Measurements from ENCODE around the gene ANAPC1.
"Not testable (repeated sequence)": the region's sequence is repeated elsewhere in the genome, so short reads cannot be mapped to it uniquely, and the experiment has no call there.

Gene ANAPC1

DNA sequence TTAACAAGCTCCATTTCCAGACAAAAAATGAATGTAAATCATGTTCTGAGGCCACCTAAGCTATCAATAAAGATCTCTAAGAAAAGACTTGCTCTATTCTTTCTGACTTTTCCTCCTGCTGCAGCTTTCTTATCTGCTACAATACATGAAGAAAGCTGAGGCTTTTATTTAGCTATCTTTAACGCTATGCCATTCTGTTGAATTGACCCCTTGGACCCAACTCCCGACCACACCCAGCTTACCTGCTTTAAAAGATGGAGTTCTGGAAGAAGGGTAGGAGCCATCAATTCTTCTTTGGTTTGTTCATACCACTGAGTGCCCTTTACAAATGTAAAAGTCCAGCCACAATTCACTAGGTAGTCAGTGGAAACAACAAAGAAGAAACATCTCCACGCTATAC, 99.9 kb downstream of the ANAPC1 start:
- DNase-seq, result not testable (repeated sequence)

DNA sequence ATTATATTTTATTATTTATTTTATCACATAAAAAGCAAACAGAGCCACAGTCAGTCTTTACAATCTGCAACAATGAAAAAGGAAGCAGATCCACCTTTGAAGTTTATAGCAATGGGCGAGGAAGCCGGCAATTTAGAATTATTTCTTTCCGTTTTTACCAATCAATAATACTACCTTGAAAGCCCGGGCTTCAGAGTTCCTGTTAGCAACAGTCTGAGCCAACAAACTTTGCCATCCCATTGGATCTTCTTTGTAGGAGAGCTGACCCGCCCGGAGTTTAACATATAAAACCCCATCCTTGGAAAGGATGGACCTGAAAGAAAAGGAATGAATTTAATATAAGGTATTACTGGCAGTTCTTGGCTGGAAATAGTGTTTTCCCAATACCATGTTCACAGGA, 101.8 kb downstream of the ANAPC1 start:
- not testable (repeated sequence) for DNase-seq

- DNase-seq, result not testable (repeated sequence)
Measured at GRCh38 chr2:111781443-111782094, 102.4 kb downstream of the ANAPC1 start.

- DNase-seq, result not testable (repeated sequence)
Measured at GRCh38 chr2:111777155-111777554, 106.8 kb downstream of the ANAPC1 start.

DNA sequence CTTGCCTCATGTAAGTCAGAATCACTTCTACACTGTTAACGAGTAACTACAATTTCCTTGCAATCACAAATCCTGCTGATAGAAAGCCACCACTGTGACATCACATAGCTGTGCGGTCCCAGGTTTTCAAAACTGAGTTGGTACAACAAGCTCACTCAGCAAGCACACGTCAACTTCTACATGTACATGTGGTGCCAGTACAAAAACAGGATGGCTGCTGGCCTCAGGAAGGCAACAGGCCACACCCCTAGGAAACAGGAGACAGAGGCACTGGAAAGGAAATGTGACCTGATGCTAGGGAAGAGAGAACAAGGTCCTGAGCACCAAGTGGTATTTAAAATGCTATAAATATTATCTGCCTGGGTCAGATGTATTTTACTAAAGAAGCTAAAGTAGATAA, 107.7 kb downstream of the ANAPC1 start:
- not testable (repeated sequence) for DNase-seq

DNA sequence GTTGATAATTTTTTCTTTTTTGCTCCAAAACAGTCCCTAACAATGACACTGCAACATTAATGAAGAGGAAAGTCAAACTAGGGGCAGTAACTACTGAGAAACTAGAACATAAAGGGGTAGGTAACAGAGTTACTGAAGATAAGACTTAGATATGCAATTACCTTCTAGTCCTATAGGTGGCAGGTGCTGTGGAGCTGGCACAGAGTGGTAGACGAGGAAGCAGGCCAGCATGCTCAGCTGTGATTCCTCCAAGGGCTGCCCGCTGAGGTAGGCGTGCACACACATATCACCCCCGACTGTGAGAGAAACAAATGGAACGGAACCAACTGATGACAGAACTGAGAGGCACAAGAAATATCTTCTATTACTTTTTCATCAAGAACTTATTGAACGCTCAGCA, 111.8 kb downstream of the ANAPC1 start:
- DNase-seq, result not testable (repeated sequence)

DNA sequence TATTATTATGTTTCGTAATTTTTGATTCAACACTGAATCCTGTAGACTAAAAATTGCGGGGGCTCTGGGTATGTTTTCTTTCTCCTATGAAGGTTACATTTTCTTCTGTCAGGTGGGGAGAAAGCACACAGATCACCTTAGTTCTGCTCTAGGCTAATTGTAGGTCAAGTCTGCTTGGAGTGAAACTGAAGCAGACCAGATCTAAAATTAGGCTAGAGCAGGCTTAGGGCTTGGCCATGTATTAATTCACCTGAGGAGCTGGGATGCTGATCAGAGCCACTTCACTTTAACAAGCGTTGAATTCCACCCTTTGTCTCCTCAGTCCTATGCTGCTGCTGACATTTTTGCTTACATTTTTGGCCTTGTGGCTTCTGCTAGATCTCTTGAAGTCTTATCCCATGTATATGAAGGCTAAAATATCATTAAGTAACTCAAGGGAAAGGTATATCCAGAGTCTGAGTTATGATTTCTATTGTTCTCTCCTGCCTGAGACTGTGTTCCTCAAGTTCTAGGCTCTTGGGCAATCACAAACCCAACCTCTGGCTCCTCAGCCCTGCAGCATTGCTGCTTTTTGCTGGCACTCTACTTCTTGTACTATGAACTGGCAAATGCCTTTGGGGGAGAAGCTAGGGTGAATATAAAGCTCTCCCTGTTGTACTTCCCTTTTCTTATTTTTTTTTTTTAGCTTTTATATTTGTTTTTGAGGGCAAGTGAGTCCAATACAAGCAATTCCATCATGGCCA, 112.9 kb downstream of the ANAPC1 start:
- not testable (repeated sequence) for DNase-seq

DNA sequence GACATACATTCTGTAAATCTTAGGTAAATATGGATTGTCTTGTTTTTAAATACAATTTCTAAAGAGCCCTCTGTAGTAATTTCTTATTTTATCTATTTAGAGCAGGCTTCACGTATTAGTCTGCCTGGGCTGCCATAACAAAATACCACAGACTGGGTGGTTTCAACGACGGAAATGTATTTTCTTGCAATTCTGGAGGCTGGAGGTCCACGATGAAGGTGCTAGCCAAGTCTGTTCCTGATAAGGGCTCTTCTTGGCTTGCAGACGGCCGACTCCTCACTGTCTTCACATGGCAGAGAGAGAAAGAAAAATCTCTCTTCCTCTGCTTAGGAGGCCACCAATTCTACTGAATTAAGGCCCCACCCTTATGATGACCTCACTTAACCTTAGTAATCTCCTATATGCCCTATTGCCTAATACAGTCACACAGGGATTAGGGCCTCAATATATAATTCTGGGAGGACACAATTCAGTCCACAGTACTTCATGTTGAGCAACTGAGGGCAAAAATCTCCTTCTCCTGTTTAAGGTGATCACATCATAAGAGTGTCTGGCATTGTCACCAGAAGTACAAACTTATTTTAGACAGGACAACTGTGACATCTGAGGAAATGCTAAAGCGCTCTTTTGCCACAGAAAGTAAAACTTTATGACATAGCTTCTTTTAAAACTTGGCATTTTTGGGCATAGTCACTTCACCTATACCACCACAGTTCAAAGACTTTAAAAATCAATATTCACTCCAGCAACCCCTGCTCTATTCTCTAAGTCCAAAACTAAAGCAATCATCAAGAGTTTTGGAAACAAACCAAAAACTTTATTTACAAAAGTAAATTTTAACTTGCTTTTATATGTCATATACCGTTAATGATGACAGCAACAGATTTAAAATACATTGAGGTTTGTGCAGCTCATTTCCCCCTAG, 115.5 kb downstream of the ANAPC1 start:
- not testable (repeated sequence) for DNase-seq

DNA sequence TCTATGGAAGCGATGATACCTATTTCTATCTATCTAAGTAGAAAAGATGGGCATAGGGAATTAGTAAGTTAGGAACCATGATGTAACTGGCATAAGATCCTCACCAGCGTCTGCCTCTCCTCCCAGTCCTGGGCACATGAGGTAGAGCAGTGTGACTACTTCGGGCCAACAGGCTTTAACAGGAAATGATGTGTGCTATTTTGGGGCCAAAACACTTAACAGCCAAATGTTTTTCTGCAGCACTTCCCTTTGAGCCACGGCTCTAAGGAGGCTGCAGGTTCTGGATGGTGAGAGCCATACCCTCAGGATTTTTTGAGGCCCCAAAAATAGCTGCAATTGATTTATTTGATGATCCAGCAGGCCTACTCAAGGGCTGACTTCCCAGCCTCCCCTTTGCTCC, 116.9 kb downstream of the ANAPC1 start:
- DNase-seq, result not testable (repeated sequence)

GRCh38 chr2:111766295-111766694, 117.7 kb downstream of the ANAPC1 start:
- not testable (repeated sequence) for DNase-seq

DNA sequence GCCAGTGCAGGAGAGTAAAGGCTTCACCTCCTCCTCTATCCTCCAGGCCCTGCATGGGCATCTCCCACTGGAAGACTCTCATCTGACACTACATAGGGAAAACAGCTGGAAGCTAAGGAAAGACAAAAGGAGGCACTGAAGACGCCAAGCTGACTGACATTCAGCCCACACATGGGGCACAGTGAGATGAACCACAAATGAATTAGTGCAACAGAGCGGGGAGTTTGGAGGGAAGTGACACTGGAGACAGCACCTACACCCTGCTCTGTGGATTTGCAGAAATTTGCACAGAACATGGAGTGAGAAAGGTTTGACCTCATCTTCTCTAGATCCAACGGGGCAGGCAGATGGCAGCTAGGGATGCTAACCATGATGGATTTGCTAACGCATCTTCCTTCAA, 119.8 kb downstream of the ANAPC1 start:
- not testable (repeated sequence) for DNase-seq

DNA sequence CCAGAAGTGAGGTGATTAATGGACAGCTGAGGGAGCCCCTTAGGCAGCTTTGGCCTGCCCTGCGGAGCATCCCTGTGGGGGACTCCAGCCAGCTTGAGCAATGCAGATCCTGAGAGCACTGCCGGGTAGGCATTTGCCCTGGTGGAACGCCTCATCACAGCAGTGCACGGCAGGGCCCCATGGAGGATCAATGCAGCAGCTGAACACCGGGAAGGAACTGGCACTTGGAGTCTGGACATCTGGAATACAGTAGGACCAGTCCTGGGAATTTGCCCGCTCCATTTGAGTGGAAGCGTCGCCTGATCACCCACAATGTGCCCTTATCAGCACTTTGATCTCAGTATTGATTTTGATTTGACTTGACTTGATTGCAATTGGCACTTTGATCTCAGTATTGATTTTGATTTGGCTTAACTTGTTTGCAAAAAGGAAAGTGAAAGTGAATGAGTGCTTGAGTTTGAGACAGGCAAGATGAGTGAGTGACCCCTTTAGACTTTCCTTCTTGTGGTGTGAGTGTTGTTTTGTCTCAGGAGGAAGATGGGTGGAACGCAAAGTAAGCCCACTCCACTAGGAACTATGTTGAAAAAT, 123.2 kb downstream of the ANAPC1 start:
- DNase-seq, result not testable (repeated sequence)

DNA sequence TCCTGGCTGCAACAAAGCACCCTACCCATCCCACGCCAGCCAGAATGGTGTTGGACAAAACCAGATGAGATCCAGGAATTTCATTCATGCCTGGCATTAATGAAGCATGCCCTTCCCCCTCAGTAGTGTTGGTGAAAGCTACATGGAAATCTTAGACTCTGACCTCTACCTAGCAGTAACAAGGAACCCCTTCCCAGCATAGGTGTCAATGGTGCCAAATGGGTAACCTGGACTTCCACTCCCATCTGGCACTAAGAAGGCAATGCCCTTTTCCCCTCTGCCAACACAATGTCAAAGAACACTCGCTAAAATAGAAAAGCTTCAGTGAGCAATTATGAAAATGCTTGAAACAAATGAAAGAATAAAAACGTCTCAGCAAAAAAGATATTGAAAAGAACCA, 131.5 kb downstream of the ANAPC1 start:
- not testable (repeated sequence) for DNase-seq

DNA sequence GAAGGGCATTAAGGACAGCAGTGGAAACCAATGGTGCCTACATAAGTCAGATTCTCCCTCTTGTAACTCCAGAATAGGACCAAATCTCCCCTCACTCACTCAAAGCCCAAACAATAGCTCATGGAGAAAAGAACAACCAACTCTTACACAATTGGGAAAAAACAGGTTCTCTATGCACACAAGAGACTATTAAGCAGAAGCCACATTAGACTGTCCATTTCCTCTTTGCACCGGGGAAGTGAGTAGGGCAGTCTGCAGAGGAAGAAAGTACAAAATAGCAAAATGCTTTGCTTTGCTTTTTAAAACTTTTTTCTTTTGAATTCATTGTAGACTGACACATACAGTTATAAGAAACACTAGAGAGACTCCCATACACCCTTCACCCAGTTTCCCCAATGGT, 133.4 kb downstream of the ANAPC1 start:
- DNase-seq, result not testable (repeated sequence)

DNA sequence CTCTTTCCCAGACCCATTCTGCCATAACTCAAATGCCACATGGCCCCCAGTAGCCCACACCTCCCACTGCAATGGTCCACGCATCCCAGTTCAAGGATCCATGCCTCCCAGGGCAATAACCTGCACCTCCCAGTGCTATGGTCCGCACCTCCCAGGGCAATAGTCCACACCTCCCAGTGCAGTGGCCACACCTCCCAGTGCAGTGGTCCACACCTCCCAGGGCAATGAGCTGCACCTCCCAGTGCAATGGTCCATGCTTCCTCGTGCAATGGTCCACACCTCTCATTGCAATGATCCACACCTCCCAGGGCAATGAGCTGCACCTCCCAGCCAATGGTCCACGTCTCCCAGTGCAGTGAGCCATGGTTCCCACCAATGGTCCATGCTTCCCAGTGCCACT, 135.6 kb downstream of the ANAPC1 start:
- not testable (repeated sequence) for DNase-seq

GRCh38 chr2:111747410-111748115, 136.4 kb downstream of the ANAPC1 start:
- DNase-seq, result not testable (repeated sequence)

GRCh38 chr2:111744751-111745150, 139.2 kb downstream of the ANAPC1 start:
- not testable (repeated sequence) for DNase-seq

GRCh38 chr2:111741517-111741916, 142.5 kb downstream of the ANAPC1 start:
- not testable (repeated sequence) for DNase-seq

GRCh38 chr2:111735838-111736721, 147.9 kb downstream of the ANAPC1 start:
- DNase-seq, result not testable (repeated sequence)

DNA sequence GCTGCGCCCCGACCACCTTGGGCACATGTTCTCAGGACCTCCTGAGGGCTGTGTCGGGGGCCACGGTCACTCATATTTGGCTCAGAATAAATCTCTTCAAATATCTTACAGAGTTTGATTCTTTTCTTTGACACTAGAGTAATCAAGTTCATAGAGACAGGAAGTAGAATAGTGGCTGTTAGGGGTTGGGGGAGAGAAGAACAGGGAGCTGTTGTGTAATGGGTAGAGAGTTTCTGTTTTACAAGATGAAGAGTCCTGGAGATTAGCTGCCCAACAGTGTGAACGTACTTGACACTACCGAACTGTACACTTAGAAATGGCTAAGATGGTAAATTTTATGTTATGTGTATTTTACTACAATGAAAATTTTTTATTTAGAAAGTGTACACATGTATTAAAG, 148.6 kb downstream of the ANAPC1 start:
- not testable (repeated sequence) for DNase-seq
